CD4-positive, alpha-beta T cell (primary cell): ENCODE results near the gene MYO3B. TPM values are rescaled to one million over a fixed set of nuclear protein-coding genes. Genes with fewer than 3 reads are reported as not detected.

Experiments used
- ATAC-seq: fragments of 200-7000 bp; cut with Tn5 transposase; one replicate; pipeline ENCODE4 v1.10.0; 2022; ENCODE audit warnings: mild to moderate bottlenecking; ENCODE audit not compliant: poor library complexity
- CTCF ChIA-PET: fragments of 350-600 bp; sonication (Branson Sonifier 250); formaldehyde crosslinking; loops from one replicate; lab custom pipeline; 2021; ENCODE audit warnings: antibody characterized with exemption, inconsistent platforms; lab: Charles Lee
- POLR2A ChIA-PET: fragments of 350-600 bp; sonication (Branson Sonifier 250); formaldehyde crosslinking; loops from one replicate; lab custom pipeline; 2021; ENCODE audit warnings: antibody characterized with exemption, inconsistent platforms; lab: Charles Lee
- DNase-seq, 14 experiments: peaks; one replicate each; pipeline ENCODE4 v3.0.0-alpha.2; 2013 to 2020; ENCODE audit warnings: mixed read lengths in 2 of 14
- H3K27ac ChIP-seq, 2 donors: one replicate each; pipeline versions ENCODE4 v1.5.1 to v1.7.0; 2013; ENCODE audit warnings: low read length in 2 of 2, low read depth in 1 of 2, mild to moderate bottlenecking in 1 of 2
- H3K27me3 ChIP-seq, 2 experiments: 1 replicate in 1 of 2; 2 replicates in 1 of 2; pipeline versions ENCODE4 v1.6.1 to v1.7.0; 2013; ENCODE audit warnings: low read length in 2 of 2, control low read depth in 1 of 2, mild to moderate bottlenecking in 1 of 2, moderate library complexity in 1 of 2; ENCODE audit not compliant: insufficient read depth in 2 of 2, control insufficient read depth in 1 of 2
- H3K36me3 ChIP-seq: one replicate; pipeline ENCODE4 v1.6.1; 2013; ENCODE audit warnings: low read length, control low read depth; ENCODE audit not compliant: insufficient read depth
- H3K4me1 ChIP-seq: one replicate; pipeline ENCODE4 v1.6.1; 2013; ENCODE audit warnings: low read length, control low read depth; ENCODE audit not compliant: insufficient read depth
- H3K4me3 ChIP-seq: one replicate; pipeline ENCODE4 v1.5.1; 2013; ENCODE audit warnings: mild to moderate bottlenecking, low read length, moderate library complexity
- H3K9me3 ChIP-seq, 2 experiments: 1 replicate in 1 of 2; 2 replicates in 1 of 2; pipeline versions ENCODE4 v1.6.1 to v1.7.0; 2013; ENCODE audit warnings: low read length in 2 of 2, mild to moderate bottlenecking in 2 of 2, control low read depth in 1 of 2, moderate library complexity in 1 of 2; ENCODE audit not compliant: control insufficient read depth in 1 of 2, insufficient read depth in 1 of 2
- H3K27ac Mint-ChIP-seq: one replicate; pipeline ENCODE4 v1.8.0; 2020; ENCODE audit warnings: mixed read lengths
- H3K27me3 Mint-ChIP-seq: one replicate; pipeline ENCODE4 v1.8.0; 2021; ENCODE audit warnings: mixed read lengths
- H3K36me3 Mint-ChIP-seq: one replicate; pipeline ENCODE4 v1.8.0; 2021; ENCODE audit warnings: low read depth, mixed read lengths
- H3K4me1 Mint-ChIP-seq: one replicate; pipeline ENCODE4 v1.8.0; 2021; ENCODE audit warnings: low read depth, mixed read lengths
- H3K4me3 Mint-ChIP-seq: one replicate; pipeline ENCODE4 v1.8.0; 2020; ENCODE audit warnings: mild to moderate bottlenecking, mixed read lengths
- H3K9me3 Mint-ChIP-seq: one replicate; pipeline ENCODE4 v1.8.0; 2020; ENCODE audit warnings: mixed read lengths
- CTCF ChIP-seq: fragments of 200-600 bp; IDR thresholded peaks from one replicate; pipeline ENCODE4 v1.8.0; 2022; ENCODE audit warnings: antibody characterized with exemption, mild to moderate bottlenecking
- intact Hi-C, 2 experiments: fragments of 100-400 bp; cut with DNase I in 1 of 2; cut with micrococcal nuclease in 1 of 2; formaldehyde crosslinking; loops; one replicate each; pipeline versions ENCODE4 v1.15.1 to v1.9.0; 2023 to 2025; cut with DNase I, micrococcal nuclease
- total RNA-seq, 174 experiments: library from RNA in 2 of 174; stranded (reverse) in 2 of 174; gene quantifications; one replicate each; pipeline ENCODE4 v1.2.3 and lab custom pipeline; 2021 to 2026

MYO3B gene
- total RNA-seq, 2 experiments from 2014 or later: not detected

GRCh38 chr2:170553748-170554147 lies 375.8 kb downstream of the MYO3B start:
- Histone ChIP-seq H3K4me1 (no peaks in the 10 kb centered on the region), H3K4me3 (no peak overlapping the region), H3K27me3 (no peaks in the 10 kb centered on the region), H3K36me3 (no peaks in the 10 kb centered on the region), H3K27ac (no peak overlapping the region), H3K9me3 (peaks cover 6 to 9% of the 10 kb centered on the region in 2 experiments)
- Mint-ChIP-seq H3K27me3 (no peaks in the 10 kb centered on the region), H3K4me1 (no peaks in the 10 kb centered on the region), H3K27ac (no peak overlapping the region), H3K36me3 (no peaks in the 10 kb centered on the region), H3K9me3 (peaks cover 10% of the 10 kb centered on the region), H3K4me3 (no peak overlapping the region)
- intact Hi-C loops: no loop called here
- DNase-seq: no peak
- ChIA-PET CTCF (no interaction called here), POLR2A (interaction anchor here (0.9 kb wide), 1 partner anchor 16 kb away, joined by 3 read pairs; no protein-coding TSS in a partner anchor)
- no peak for ATAC-seq
- no peak for TF ChIP-seq CTCF

- H3K4me1 Mint-ChIP-seq: no peaks in the 10 kb centered on the region
- POLR2A ChIA-PET: no interaction called here
- H3K36me3 Mint-ChIP-seq: no peaks in the 10 kb centered on the region
- CTCF ChIA-PET: no interaction called here
- no peak for ATAC-seq
- H3K9me3 Mint-ChIP-seq: peaks cover 10% of the 10 kb centered on the region
- intact Hi-C loops: no loop called here
- no peak overlapping the region for H3K4me3 ChIP-seq
- H3K27me3 ChIP-seq: no peaks in the 10 kb centered on the region
- H3K36me3 ChIP-seq: no peaks in the 10 kb centered on the region
- no peak overlapping the region for H3K27ac ChIP-seq
- no peak overlapping the region for H3K27ac Mint-ChIP-seq
- TF ChIP-seq CTCF: no peak
- no peak for DNase-seq
- no peaks in the 10 kb centered on the region for H3K4me1 ChIP-seq
- no peak overlapping the region for H3K4me3 Mint-ChIP-seq
- peaks cover 6 to 9% of the 10 kb centered on the region in 2 experiments for H3K9me3 ChIP-seq
- no peaks in the 10 kb centered on the region for H3K27me3 Mint-ChIP-seq
Observed at GRCh38 chr2:170554278-170554955, 376.5 kb downstream of the MYO3B start.

GRCh38 chr2:170562928-170563327 lies 385.0 kb downstream of the MYO3B start:
- POLR2A ChIA-PET: no interaction called here
- intact Hi-C loops: no loop called here

More at GRCh38 chr2:170562928-170563327, 385.0 kb downstream of the MYO3B start:
- H3K4me1 Mint-ChIP-seq: no peaks in the 10 kb centered on the region
- DNase-seq (no peak), ATAC-seq (no peak)
- no peak overlapping the region for H3K4me3 ChIP-seq
- no peak overlapping the region for H3K27ac Mint-ChIP-seq
- no peaks in the 10 kb centered on the region for H3K36me3 ChIP-seq
- H3K4me3 Mint-ChIP-seq: no peak overlapping the region
- H3K27ac ChIP-seq: no peak overlapping the region
- peaks cover 7% of the 10 kb centered on the region for H3K27me3 Mint-ChIP-seq
- no peak for TF ChIP-seq CTCF
- CTCF ChIA-PET: no interaction called here
- no peaks in the 10 kb centered on the region for H3K9me3 Mint-ChIP-seq
- H3K27me3 ChIP-seq: no peaks in the 10 kb centered on the region
- H3K36me3 Mint-ChIP-seq: no peaks in the 10 kb centered on the region
- H3K4me1 ChIP-seq: no peaks in the 10 kb centered on the region
- H3K9me3 ChIP-seq: no peaks in the 10 kb centered on the region
